NCI-H146 (cell line): ENCODE data around the gene CABS1.

Experiments used
- DNase-seq: peaks from one replicate; lab custom pipeline; 2025; lab: John Stamatoyannopoulos, UW

The CABS1 gene

DNA sequence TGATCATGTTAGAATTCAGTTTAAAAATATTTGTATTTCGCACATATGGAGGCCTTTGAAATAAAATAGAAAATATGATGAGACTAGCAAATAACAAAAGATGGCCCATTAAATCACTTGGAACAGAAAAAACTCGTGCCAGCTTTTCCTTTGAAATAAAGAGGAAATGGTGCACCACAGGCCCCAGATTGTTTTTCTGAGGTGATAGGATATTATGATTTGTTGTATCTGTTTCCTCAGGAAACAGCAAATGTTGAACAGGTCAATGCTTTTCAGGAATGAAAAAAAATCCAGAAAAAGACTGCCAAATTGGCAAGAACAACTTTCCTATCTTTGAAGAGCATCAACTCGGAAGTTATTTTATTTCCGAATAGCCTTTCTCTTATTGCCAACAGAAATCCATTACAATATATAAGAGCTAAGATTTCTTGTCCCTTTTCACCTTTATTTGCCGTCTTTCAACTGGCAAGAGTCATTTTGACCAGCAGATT is 48.0 kb downstream of the CABS1 start, which contains the start of gene SMR3B:
TSS of gene SMR3B (plus strand) at position 441 of the 491 bp plus-strand sequence. CDS start 1,380 bp downstream, outside the sequence.
- DNase-seq: no peak
